H1 (cell line): ENCODE measurements around the gene LSM7. TPM values are rescaled to one million over a fixed set of nuclear protein-coding genes. Genes with fewer than 3 reads are reported as not detected.

Experiments used
- CTCF ChIA-PET: fragments of 300-600 bp; sonication (Branson Sonifier 250); formaldehyde crosslinking; loops from one replicate; lab custom pipeline; 2021; ENCODE audit not compliant: partially characterized antibody; lab: Charles Lee
- POLR2A ChIA-PET: fragments of 300-600 bp; sonication (Branson Sonifier 250); formaldehyde crosslinking; loops from one replicate; lab custom pipeline; 2021; ENCODE audit warnings: inconsistent platforms; ENCODE audit not compliant: partially characterized antibody; lab: Charles Lee
- DNase-seq, 2 experiments: peaks; one replicate each; pipeline versions ENCODE4 v3.0.0 to v3.0.0-alpha.2; 2010 to 2022; ENCODE audit warnings: low spot score in 2 of 2, low read depth in 1 of 2, mixed read lengths in 1 of 2
- FAIRE-seq: peaks from 2 replicates; lab custom pipeline; 2011; peaks lifted over from hg19 to GRCh38; lab: Jason Lieb, UNC
- H2AFZ ChIP-seq: 2 replicates; pipeline ENCODE4 v1.8.1; 2012; ENCODE audit warnings: low read length, inconsistent platforms
- H2AK5ac ChIP-seq: 2 replicates; pipeline ENCODE4 v1.6.1; 2013; ENCODE audit warnings: low read depth, low read length
- H2BK120ac ChIP-seq: replicated peaks from 2 replicates; pipeline ENCODE3; 2013; ENCODE audit warnings: low read depth, low read length, inconsistent platforms
- H2BK12ac ChIP-seq: 2 replicates; pipeline ENCODE4 v1.6.1; 2013; ENCODE audit warnings: low read depth, low read length
- H2BK15ac ChIP-seq: 2 replicates; pipeline ENCODE4 v1.6.1; 2013; ENCODE audit warnings: low read length
- H2BK20ac ChIP-seq: 2 replicates; pipeline ENCODE4 v1.6.1; 2013; ENCODE audit warnings: low read length
- H2BK5ac ChIP-seq: 2 replicates; pipeline ENCODE4 v1.6.1; 2013; ENCODE audit warnings: low read depth, low read length
- H3K14ac ChIP-seq: 2 replicates; pipeline ENCODE4 v1.6.1; 2013; ENCODE audit warnings: inconsistent platforms; ENCODE audit not compliant: insufficient read length
- H3K18ac ChIP-seq: 2 replicates; pipeline ENCODE4 v1.6.1; 2013; ENCODE audit warnings: low read length; ENCODE audit errors: extremely low read depth
- H3K23ac ChIP-seq: 2 replicates; pipeline ENCODE4 v1.6.1; 2013; ENCODE audit warnings: inconsistent platforms; ENCODE audit not compliant: insufficient read length
- H3K23me2 ChIP-seq: 2 replicates; pipeline ENCODE4 v1.6.1; 2013; ENCODE audit warnings: low read depth, low read length
- H3K27ac ChIP-seq: 2 replicates; pipeline ENCODE4 v1.6.1; 2011; ENCODE audit warnings: low read depth, low read length, inconsistent platforms
- H3K27me3 ChIP-seq, 4 experiments: replicated peaks in 1 of 4; 1 replicate in 1 of 4; 2 replicates in 3 of 4; pipeline versions ENCODE4 v1.6.1 to v1.8.1; 2011 to 2013; ENCODE audit warnings: low read length in 3 of 4, mild to moderate bottlenecking in 3 of 4, inconsistent platforms in 2 of 4, mixed read lengths in 2 of 4, moderate library complexity in 1 of 4; ENCODE audit not compliant: control insufficient read depth in 3 of 4, insufficient read depth in 3 of 4; ENCODE audit errors: extremely low read depth in 1 of 4
- H3K36me3 ChIP-seq, 4 experiments: 2 replicates each; pipeline versions ENCODE4 v1.6.1 to v1.8.1; 2011 to 2013; ENCODE audit warnings: mild to moderate bottlenecking in 4 of 4, low read length in 3 of 4, moderate library complexity in 2 of 4, control low read depth in 1 of 4, inconsistent platforms in 1 of 4; ENCODE audit not compliant: insufficient read depth in 4 of 4, control insufficient read depth in 2 of 4
- H3K4ac ChIP-seq: replicated peaks from 2 replicates; pipeline ENCODE3; 2013; ENCODE audit warnings: low read length, low read depth, mixed read lengths, inconsistent platforms; ENCODE audit not compliant: insufficient read length
- H3K4me1 ChIP-seq, 4 experiments: replicated peaks in 1 of 4; 1 replicate in 1 of 4; 2 replicates in 3 of 4; pipeline versions ENCODE4 v1.6.1 to v1.8.1; 2011 to 2013; ENCODE audit warnings: low read length in 3 of 4, inconsistent platforms in 2 of 4, mixed read lengths in 1 of 4; ENCODE audit not compliant: insufficient read depth in 4 of 4, control insufficient read depth in 3 of 4
- H3K4me2 ChIP-seq, 2 experiments: 2 replicates each; pipeline versions ENCODE4 v1.6.1 to v1.8.1; 2011 to 2013; ENCODE audit warnings: low read depth in 2 of 2, low read length in 2 of 2, control low read depth in 1 of 2, inconsistent platforms in 1 of 2, mild to moderate bottlenecking in 1 of 2; ENCODE audit not compliant: insufficient read depth in 1 of 2
- H3K4me3 ChIP-seq, 4 experiments: fragments of 200-600, 300-600 bp in 1 of 4; sonication (generic), shearing (Covaris generic), sonication (Bioruptor Twin) in 1 of 4; 2 replicates each; pipeline versions ENCODE4 v1.5.1 to v1.8.1; 2011 to 2016; ENCODE audit warnings: low read length in 4 of 4, low read depth in 3 of 4, control low read depth in 2 of 4, inconsistent platforms in 2 of 4, mild to moderate bottlenecking in 2 of 4, mixed read lengths in 1 of 4, moderate library complexity in 1 of 4; ENCODE audit not compliant: insufficient read depth in 2 of 4; ENCODE audit errors: extremely low read depth in 1 of 4
- H3K56ac ChIP-seq: replicated peaks from 2 replicates; pipeline ENCODE3; 2013; ENCODE audit warnings: low read depth, mild to moderate bottlenecking, mixed read lengths, low read length, inconsistent platforms; ENCODE audit not compliant: insufficient read length
- H3K79me1 ChIP-seq: 2 replicates; pipeline ENCODE4 v1.6.1; 2013; ENCODE audit warnings: low read depth, low read length, control low read depth
- H3K79me2 ChIP-seq, 2 experiments: 2 replicates each; pipeline versions ENCODE4 v1.6.1 to v1.8.1; 2012 to 2013; ENCODE audit warnings: low read length in 2 of 2, mild to moderate bottlenecking in 2 of 2, inconsistent platforms in 1 of 2; ENCODE audit not compliant: insufficient read depth in 2 of 2, control insufficient read depth in 1 of 2
- H3K9ac ChIP-seq, 4 experiments: replicated peaks in 1 of 4; 1 replicate in 1 of 4; 2 replicates in 3 of 4; pipeline versions ENCODE4 v1.6.1 to v1.8.1; 2011 to 2013; ENCODE audit warnings: low read depth in 3 of 4, low read length in 3 of 4, control low read depth in 2 of 4, mild to moderate bottlenecking in 2 of 4, moderate library complexity in 2 of 4, inconsistent platforms in 1 of 4; ENCODE audit errors: extremely low read depth in 1 of 4
- H3K9me3 ChIP-seq, 2 experiments: 2 replicates each; pipeline versions ENCODE4 v1.6.1 to v1.8.1; 2012 to 2013; ENCODE audit warnings: mild to moderate bottlenecking in 2 of 2, moderate library complexity in 2 of 2, control low read depth in 1 of 2, inconsistent platforms in 1 of 2, low read depth in 1 of 2, low read length in 1 of 2, mixed read lengths in 1 of 2; ENCODE audit not compliant: insufficient read depth in 2 of 2
- H4K20me1 ChIP-seq, 2 experiments: replicated peaks in 1 of 2; 2 replicates each; pipeline versions ENCODE3 to v1.8.1; 2011 to 2013; ENCODE audit warnings: inconsistent platforms in 2 of 2, low read length in 2 of 2, mild to moderate bottlenecking in 1 of 2; ENCODE audit not compliant: insufficient read depth in 2 of 2, control insufficient read depth in 1 of 2
- H4K5ac ChIP-seq: 2 replicates; pipeline ENCODE4 v1.6.1; 2013; ENCODE audit warnings: low read length, low read depth, mixed read lengths, inconsistent platforms; ENCODE audit not compliant: insufficient read length
- H4K8ac ChIP-seq: 2 replicates; pipeline ENCODE4 v1.8.0; 2013; ENCODE audit warnings: mild to moderate bottlenecking, moderate library complexity, low read length, inconsistent platforms; ENCODE audit not compliant: insufficient read depth; ENCODE audit errors: extremely low read depth
- H4K91ac ChIP-seq: replicated peaks from 2 replicates; pipeline ENCODE3; 2013; ENCODE audit warnings: low read length, mixed read lengths, inconsistent platforms; ENCODE audit not compliant: insufficient read length
- ASH2L ChIP-seq: fragments of 200-600, 300-600 bp; sonication (generic); IDR thresholded peaks from one replicate; pipeline ENCODE4 v1.7.1; 2017; ENCODE audit warnings: low read length
- ATF3 ChIP-seq: IDR thresholded peaks from 2 replicates; pipeline ENCODE4 v1.6.1; 2011; ENCODE audit warnings: low read depth, mild to moderate bottlenecking, low read length; ENCODE audit not compliant: insufficient read depth
- BCL11A ChIP-seq, 2 experiments: IDR thresholded peaks; one replicate each; pipeline ENCODE4 v1.6.1; 2011; ENCODE audit warnings: low read depth in 2 of 2, low read length in 2 of 2, mild to moderate bottlenecking in 2 of 2
- CHD2 ChIP-seq: IDR thresholded peaks from 2 replicates; pipeline ENCODE4 v1.6.1; 2012; ENCODE audit warnings: low read length, improper control_type of control experiment
- EGR1 ChIP-seq: IDR thresholded peaks from 2 replicates; pipeline ENCODE4 v1.6.1; 2011; ENCODE audit warnings: low read depth, low read length, borderline replicate concordance
- EP300 ChIP-seq, 2 experiments: IDR thresholded peaks; 1 replicate in 1 of 2; 2 replicates in 1 of 2; pipeline ENCODE4 v1.6.1; 2011 to 2012; ENCODE audit warnings: low read depth in 2 of 2, low read length in 2 of 2, mild to moderate bottlenecking in 2 of 2, borderline replicate concordance in 1 of 2, inconsistent platforms in 1 of 2, moderate library complexity in 1 of 2
- HDAC6 ChIP-seq: IDR thresholded peaks from one replicate; pipeline ENCODE4 v1.7.1; 2012; ENCODE audit warnings: low read depth, mild to moderate bottlenecking, inconsistent platforms, low read length, moderate library complexity
- JUN ChIP-seq: IDR thresholded peaks from 2 replicates; pipeline ENCODE4 v1.6.1; 2011; ENCODE audit warnings: low read depth, mild to moderate bottlenecking, improper control_type of control experiment, low read length
- JUND ChIP-seq: IDR thresholded peaks from 2 replicates; pipeline ENCODE4 v1.6.1; 2011; ENCODE audit warnings: mild to moderate bottlenecking, improper control_type of control experiment, low read length
- POLR2A ChIP-seq, 2 experiments: IDR thresholded peaks; 1 replicate in 1 of 2; 2 replicates in 1 of 2; pipeline ENCODE4 v1.6.1; 2011; ENCODE audit warnings: low read depth in 2 of 2, low read length in 2 of 2, mild to moderate bottlenecking in 2 of 2; ENCODE audit errors: control extremely low read depth in 1 of 2
- RNF2 ChIP-seq: fragments of 200-900, 300-1000 bp; sonication (generic); IDR thresholded peaks from 2 replicates; pipeline ENCODE4 v1.7.1; 2016; ENCODE audit warnings: borderline replicate concordance, low read depth, mild to moderate bottlenecking, antibody characterized with exemption, low read length; ENCODE audit not compliant: poor library complexity, severe bottlenecking; ENCODE audit errors: missing control alignments
- USF2 ChIP-seq: IDR thresholded peaks from 2 replicates; pipeline ENCODE4 v1.6.1; 2011; ENCODE audit warnings: low read length, improper control_type of control experiment
- WGBS, 2 experiments: shearing (Covaris generic) in 1 of 2; methylation state at CpG; one replicate each; pipeline versions ENCODE4 v1.1.6 to v1.1.7; 2013 to 2015; ENCODE audit warnings: low lambda C conversion rate in 2 of 2, mixed read lengths in 2 of 2, inconsistent platforms in 1 of 2, low coverage in 1 of 2, missing lambda C conversion rate in 1 of 2; ENCODE audit not compliant: insufficient replicate concordance in 2 of 2, insufficient coverage in 1 of 2, insufficient read length in 1 of 2; ENCODE audit errors: extremely low coverage in 1 of 2, missing lambda C conversion rate in 1 of 2; 5-methylcytosine and 5-hydroxymethylcytosine counted together
- polyA plus RNA-seq, 7 experiments: library from polyadenylated mRNA; depleted of rRNA in 3 of 7; stranded (reverse) in 5 of 7; unstranded in 2 of 7; fragments of >200 nt in 5 of 7; fragments of 200-250 nt in 2 of 7; gene quantifications; 1 replicate in 5 of 7; 2 replicates in 1 of 7; 4 replicates in 1 of 7; pipeline versions ENCODE4 v1.2.1 to v1.2.3, GENCODE V29; 2011 to 2013; ENCODE audit warnings: missing spikeins in 2 of 7, mixed read lengths in 2 of 7
- total RNA-seq: library from RNA; stranded (reverse); fragmentation: NEBNext Ultra II Directional; extraction: Animal tissue kit (Norgen Biotek cat#: 25700); gene quantifications from 2 replicates; pipeline ENCODE4 v1.2.1, GENCODE V29; 2021

LSM7 gene
- total and polyA plus RNA-seq, 2 of the 8 experiments (the other 6 are each of a cell fraction or from before 2014, with no cell fraction given) = 228 to 1,335 TPM

- Histone ChIP-seq H3K23ac (no peak overlapping the region), H3K56ac (no peak overlapping the region), H3K23me2 (peaks cover 29% of the 10 kb centered on the region), H4K20me1 (peaks cover 0 to 14% of the 10 kb centered on the region in 2 experiments), H2BK12ac (peak overlapping the region; percentile 80; the same call in 1 of the 2 replicates), H2BK5ac (peak overlapping the region; percentile 44; the same call in 1 of the 2 replicates), H3K4me1 (peaks cover 0 to 4% (median 0%) of the 10 kb centered on the region in 4 experiments; a peak in 1 of 7 replicates), H3K9me3 (no peaks in the 10 kb centered on the region), H3K79me1 (no peaks in the 10 kb centered on the region), H3K4me3 (no peak overlapping the region), H4K91ac (no peak overlapping the region), H3K14ac (no peak overlapping the region), H2AFZ (no peak overlapping the region), H3K27ac (no peak overlapping the region), H3K4ac (no peak overlapping the region), H2BK120ac (no peak overlapping the region), H3K36me3 (no peaks in the 10 kb centered on the region), H3K27me3 (peaks cover 0 to 8% (median 3%) of the 10 kb centered on the region in 4 experiments; a peak in 5 of 7 replicates), H4K8ac (no peak overlapping the region), H4K5ac (no peak overlapping the region), H2BK20ac (0 out of 2 replicates have a peak overlapping the region, but pooled peaks have one; percentile 86), H2BK15ac (no peak overlapping the region), H3K9ac (no peak overlapping the region), H3K79me2 (no peaks in the 10 kb centered on the region), H3K18ac (no peak overlapping the region; the same call in 1 of the 2 replicates), H2AK5ac (peak overlapping the region; percentile 93), H3K4me2 (0 out of 4 replicates have a peak overlapping the region, but pooled peaks of 1 of the 2 experiments have one; percentile 42)
- no peak for DNase-seq
- ChIA-PET CTCF (interaction anchor here (1.2 kb wide), 1 partner anchor 64 kb away, joined by 4 read pairs; no protein-coding TSS in a partner anchor), POLR2A (no interaction called here)
- 88% methylated on average over 6 of the region's 11 CpGs; no CpG with 5 or more reads in 1 of the 2 experiments for whole genome bisulfite sequencing, 2 experiments
- FAIRE-seq = no peak
- TF ChIP-seq BCL11A (IDR thresholded peaks at IDR 0.05; ENCODE audit: low read depth in 2 of 2, low read length in 2 of 2) = no peak
- TF ChIP-seq ATF3 = no peak
- no peak for TF ChIP-seq POLR2A (IDR thresholded peaks at IDR 0.05; ENCODE audit: control extremely low read depth in 1 of 2, low read depth in 2 of 2, low read length in 2 of 2)
- no peak for TF ChIP-seq JUN
- TF ChIP-seq EP300 (IDR thresholded peaks at IDR 0.05; ENCODE audit: borderline replicate concordance in 1 of 2, low read depth in 2 of 2, low read length in 2 of 2) = no peak
- TF ChIP-seq EGR1 = no peak
- no peak for TF ChIP-seq ASH2L
- TF ChIP-seq HDAC6 = no peak
- no peak for TF ChIP-seq CHD2
- TF ChIP-seq USF2 = no peak
- TF ChIP-seq JUND = no peak
- no peak for TF ChIP-seq RNF2
Observed at GRCh38 chr19:2360833-2361232, 32.4 kb upstream of the LSM7 start.
